Osteocyte (in vitro differentiated cells): ENCODE results near the gene TAF4. TPM values are rescaled to one million over a fixed set of nuclear protein-coding genes. Genes with fewer than 3 reads are reported as not detected.

Experiments used
- DNase-seq: peaks from one replicate; pipeline ENCODE4 v3.0.0; 2021; ENCODE audit warnings: mixed read lengths; ENCODE audit not compliant: unreplicated experiment; ENCODE audit errors: extremely low spot score
- H3K27ac Mint-ChIP-seq: one replicate; pipeline ENCODE4 v1.8.0; 2021; ENCODE audit warnings: mild to moderate bottlenecking, mixed read lengths; ENCODE audit not compliant: unreplicated experiment
- H3K27me3 Mint-ChIP-seq: one replicate; pipeline ENCODE4 v1.8.0; 2021; ENCODE audit warnings: mixed read lengths; ENCODE audit not compliant: unreplicated experiment
- H3K36me3 Mint-ChIP-seq: one replicate; pipeline ENCODE4 v1.8.0; 2021; ENCODE audit warnings: mixed read lengths; ENCODE audit not compliant: unreplicated experiment
- H3K4me1 Mint-ChIP-seq: one replicate; pipeline ENCODE4 v1.8.0; 2021; ENCODE audit warnings: mixed read lengths; ENCODE audit not compliant: unreplicated experiment
- H3K4me3 Mint-ChIP-seq: one replicate; pipeline ENCODE4 v1.8.0; 2021; ENCODE audit warnings: mild to moderate bottlenecking, moderate library complexity, mixed read lengths; ENCODE audit not compliant: unreplicated experiment
- H3K9me3 Mint-ChIP-seq: one replicate; pipeline ENCODE4 v1.8.0; 2021; ENCODE audit warnings: mixed read lengths; ENCODE audit not compliant: unreplicated experiment
- total RNA-seq: library from RNA; stranded (reverse); gene quantifications from 2 replicates; pipeline ENCODE4 v1.2.1, GENCODE V29; 2021
- TF ChIP-seq, protein P1 (sequence below): fragments of 200-600 bp; sonication (generic); IDR thresholded peaks from 2 replicates; pipeline ENCODE4 v1.5.0; 2021; ENCODE audit warnings: antibody characterized with exemption, mild to moderate bottlenecking, moderate library complexity

The TAF4 gene
- total RNA-seq, 1 donor from 2014 or later, result 22.8 TPM

GRCh38 chr20:61938839-61939690 lies 126.6 kb downstream of the TAF4 start:
- no peaks in the 10 kb centered on the region for H3K4me1 Mint-ChIP-seq
- H3K9me3 Mint-ChIP-seq, result no peaks in the 10 kb centered on the region
- no peaks in the 10 kb centered on the region for H3K36me3 Mint-ChIP-seq
- no peak for DNase-seq
- no peaks in the 10 kb centered on the region for H3K27me3 Mint-ChIP-seq
- no peak overlapping the region for H3K27ac Mint-ChIP-seq
- H3K4me3 Mint-ChIP-seq, result no peak overlapping the region
- TF ChIP-seq, protein P1, sequence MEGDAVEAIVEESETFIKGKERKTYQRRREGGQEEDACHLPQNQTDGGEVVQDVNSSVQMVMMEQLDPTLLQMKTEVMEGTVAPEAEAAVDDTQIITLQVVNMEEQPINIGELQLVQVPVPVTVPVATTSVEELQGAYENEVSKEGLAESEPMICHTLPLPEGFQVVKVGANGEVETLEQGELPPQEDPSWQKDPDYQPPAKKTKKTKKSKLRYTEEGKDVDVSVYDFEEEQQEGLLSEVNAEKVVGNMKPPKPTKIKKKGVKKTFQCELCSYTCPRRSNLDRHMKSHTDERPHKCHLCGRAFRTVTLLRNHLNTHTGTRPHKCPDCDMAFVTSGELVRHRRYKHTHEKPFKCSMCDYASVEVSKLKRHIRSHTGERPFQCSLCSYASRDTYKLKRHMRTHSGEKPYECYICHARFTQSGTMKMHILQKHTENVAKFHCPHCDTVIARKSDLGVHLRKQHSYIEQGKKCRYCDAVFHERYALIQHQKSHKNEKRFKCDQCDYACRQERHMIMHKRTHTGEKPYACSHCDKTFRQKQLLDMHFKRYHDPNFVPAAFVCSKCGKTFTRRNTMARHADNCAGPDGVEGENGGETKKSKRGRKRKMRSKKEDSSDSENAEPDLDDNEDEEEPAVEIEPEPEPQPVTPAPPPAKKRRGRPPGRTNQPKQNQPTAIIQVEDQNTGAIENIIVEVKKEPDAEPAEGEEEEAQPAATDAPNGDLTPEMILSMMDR, result no peak

GRCh38 chr20:61937963-61938838 lies 127.5 kb downstream of the TAF4 start:
- Mint-ChIP-seq H3K9me3 (no peaks in the 10 kb centered on the region), H3K4me3 (no peak overlapping the region), H3K36me3 (no peaks in the 10 kb centered on the region), H3K4me1 (no peaks in the 10 kb centered on the region), H3K27ac (no peak overlapping the region), H3K27me3 (no peaks in the 10 kb centered on the region)
- TF ChIP-seq, protein P1, result no peak
- no peak for DNase-seq

DNA sequence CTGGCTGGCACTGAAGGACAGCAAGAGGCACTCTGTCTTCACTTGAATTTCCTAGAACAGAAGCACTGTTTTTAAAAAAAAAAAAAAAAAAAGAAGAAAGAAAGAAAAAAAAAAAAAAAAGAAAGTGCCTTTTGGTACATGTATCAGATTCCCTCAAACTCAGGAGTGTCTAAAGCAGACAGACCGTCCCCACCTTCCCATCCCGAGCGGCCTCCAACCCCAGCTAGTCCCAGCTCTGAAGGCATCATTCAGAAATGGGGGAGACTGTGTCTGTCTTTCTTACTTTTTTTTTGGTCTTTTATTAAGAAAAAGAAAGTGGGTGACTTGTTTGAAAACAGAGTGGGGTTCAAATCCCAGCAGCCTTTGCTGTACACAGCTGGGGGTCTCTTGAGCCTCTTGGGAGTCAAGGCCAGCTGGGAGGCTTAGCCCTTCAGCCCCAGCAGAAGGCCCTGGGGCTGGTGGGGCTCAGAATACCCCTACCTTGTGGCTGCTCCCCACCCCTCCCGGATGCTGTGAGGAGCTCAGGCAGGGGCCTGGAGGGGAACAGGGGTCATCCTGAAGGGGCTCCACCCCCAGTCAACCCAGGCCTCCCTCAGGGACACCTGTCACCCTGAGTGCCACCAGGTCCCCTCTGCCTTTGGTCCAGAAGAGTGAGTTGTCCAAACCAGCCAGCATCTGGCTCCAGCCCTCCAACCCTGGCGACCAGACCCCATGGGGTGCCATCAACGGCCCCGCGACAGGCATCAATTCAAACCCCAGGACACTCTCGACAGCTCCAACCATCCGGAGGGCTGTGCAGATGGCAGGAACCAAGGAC lies 128.3 kb downstream of the TAF4 start:
- H3K36me3 Mint-ChIP-seq, result no peaks in the 10 kb centered on the region
- no peak for DNase-seq
- no peaks in the 10 kb centered on the region for H3K4me1 Mint-ChIP-seq
- no peak overlapping the region for H3K27ac Mint-ChIP-seq
- TF ChIP-seq, protein P1, result no peak
- H3K27me3 Mint-ChIP-seq, result no peaks in the 10 kb centered on the region
- H3K9me3 Mint-ChIP-seq, result no peaks in the 10 kb centered on the region
- H3K4me3 Mint-ChIP-seq, result no peak overlapping the region

DNA sequence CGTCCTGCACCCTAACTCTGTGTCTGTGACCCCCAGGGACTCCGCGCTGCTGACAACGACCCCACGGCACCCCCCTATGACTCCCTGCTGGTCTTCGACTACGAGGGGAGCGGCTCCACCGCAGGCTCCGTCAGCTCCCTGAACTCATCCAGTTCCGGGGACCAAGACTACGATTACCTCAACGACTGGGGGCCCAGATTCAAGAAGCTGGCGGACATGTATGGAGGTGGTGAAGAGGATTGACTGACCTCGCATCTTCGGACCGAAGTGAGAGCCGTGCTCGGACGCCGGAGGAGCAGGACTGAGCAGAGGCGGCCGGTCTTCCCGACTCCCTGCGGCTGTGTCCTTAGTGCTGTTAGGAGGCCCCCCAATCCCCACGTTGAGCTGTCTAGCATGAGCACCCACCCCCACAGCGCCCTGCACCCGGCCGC lies 129.0 kb downstream of the TAF4 start:
- Mint-ChIP-seq H3K27me3 (no peaks in the 10 kb centered on the region), H3K36me3 (no peaks in the 10 kb centered on the region), H3K9me3 (no peaks in the 10 kb centered on the region), H3K4me3 (no peak overlapping the region), H3K4me1 (no peaks in the 10 kb centered on the region), H3K27ac (no peak overlapping the region)
- no peak for DNase-seq
- TF ChIP-seq, protein P1, result no peak
